K562 (cell line): ENCODE data around the gene TRIM65. TPM values are rescaled to one million over a fixed set of nuclear protein-coding genes. Genes with fewer than 3 reads are reported as not detected.

Experiments used
- ATAC-seq: fragments of 200-7000 bp; cut with Tn5 transposase; 3 replicates; pipeline ENCODE4 v1.9.1; 2020; ENCODE audit warnings: moderate library complexity
- BruUV-seq: library from RNA; stranded (reverse); fragments of 400-500 nt; replicated peaks from 2 replicates; lab custom pipeline; 2021; lab: Mats Ljungman, UMichigan
- CTCF ChIA-PET: fragments of 300-600 bp; formaldehyde crosslinking; extraction: SDS; loops from one replicate; lab custom pipeline; 2021; ENCODE audit warnings: low intra/inter-chr PET ratio; lab: Yijun Ruan, JAX
- POLR2A ChIA-PET: fragments of 300-600, 350-650 bp; sonication (Branson Sonifier 250); formaldehyde crosslinking; extraction: SDS; loops from one replicate; lab custom pipeline; 2021; ENCODE audit warnings: antibody characterized with exemption, inconsistent platforms; lab: Yijun Ruan, JAX
- DNase-seq, 4 experiments: peaks; one replicate each; pipeline versions ENCODE4 v3.0.0 to v3.0.0-alpha.2; 2011 to 2018; ENCODE audit warnings: low spot score in 3 of 4, mixed read lengths in 3 of 4; ENCODE audit errors: extremely low read depth in 1 of 4
- FAIRE-seq: peaks from 2 replicates; lab custom pipeline; 2011; peaks lifted over from hg19 to GRCh38; lab: Jason Lieb, UNC
- H2AFZ ChIP-seq: 2 replicates; pipeline ENCODE4 v1.6.0; 2011; ENCODE audit warnings: low read depth, low read length, control low read depth, inconsistent platforms
- H3K27ac ChIP-seq: fragments of 200-600 bp; 3 replicates; pipeline ENCODE4 v1.8.0; 2011; ENCODE audit warnings: low read depth, mild to moderate bottlenecking, control low read depth, inconsistent platforms, low read length, moderate library complexity, mixed read lengths; ENCODE audit errors: extremely low read depth
- H3K27me3 ChIP-seq, 2 experiments: fragments of 300-600 bp in 1 of 2; 2 replicates in 1 of 2; 3 replicates in 1 of 2; pipeline versions ENCODE4 v1.6.0 to v1.8.0; 2011; ENCODE audit warnings: inconsistent platforms in 2 of 2, low read length in 2 of 2, mild to moderate bottlenecking in 1 of 2, mixed read lengths in 1 of 2, moderate library complexity in 1 of 2; ENCODE audit not compliant: control insufficient read depth in 2 of 2, insufficient read depth in 2 of 2
- H3K36me3 ChIP-seq: fragments of 300-600 bp; 3 replicates; pipeline ENCODE4 v1.8.0; 2011; ENCODE audit warnings: mild to moderate bottlenecking, low read length, inconsistent platforms; ENCODE audit not compliant: control insufficient read depth, insufficient read depth
- H3K4me1 ChIP-seq, 2 experiments: fragments of 200-600 bp in 1 of 2; replicated peaks in 1 of 2; 2 replicates in 1 of 2; 3 replicates in 1 of 2; pipeline versions ENCODE4 v1.5.1 to v1.8.0; 2011; ENCODE audit warnings: inconsistent platforms in 2 of 2, low read length in 2 of 2, mild to moderate bottlenecking in 1 of 2, mixed read lengths in 1 of 2, moderate library complexity in 1 of 2; ENCODE audit not compliant: control insufficient read depth in 2 of 2, insufficient read depth in 2 of 2
- H3K4me2 ChIP-seq: 2 replicates; pipeline ENCODE4 v1.6.1; 2011; ENCODE audit warnings: low read length, control low read depth, inconsistent platforms, mixed read lengths; ENCODE audit not compliant: insufficient read depth
- H3K4me3 ChIP-seq: fragments of 200-600 bp; sonication (generic), shearing (Covaris generic); 2 replicates; pipeline ENCODE4 v1.5.1; 2016; ENCODE audit warnings: control low read depth, inconsistent platforms
- H3K79me2 ChIP-seq: fragments of 200-600 bp; 3 replicates; pipeline ENCODE4 v1.8.0; 2011; ENCODE audit warnings: low read length, inconsistent platforms; ENCODE audit not compliant: control insufficient read depth, insufficient read depth
- H3K9ac ChIP-seq, 2 experiments: 2 replicates each; pipeline versions ENCODE4 v1.6.0 to v1.6.1; 2011; ENCODE audit warnings: low read depth in 2 of 2, low read length in 2 of 2, control low read depth in 1 of 2, inconsistent platforms in 1 of 2, mild to moderate bottlenecking in 1 of 2, mixed read lengths in 1 of 2; ENCODE audit not compliant: insufficient read depth in 1 of 2
- H3K9me1 ChIP-seq: one replicate; pipeline ENCODE4 v1.6.0; 2011; ENCODE audit warnings: inconsistent platforms, mild to moderate bottlenecking, low read length, moderate library complexity; ENCODE audit not compliant: control insufficient read depth, insufficient read depth
- H3K9me3 ChIP-seq: replicated peaks from 2 replicates; pipeline ENCODE4 v1.5.1; 2011; ENCODE audit warnings: low read depth, low read length, inconsistent platforms; ENCODE audit not compliant: control insufficient read depth, insufficient read depth
- H4K20me1 ChIP-seq: replicated peaks from 2 replicates; pipeline ENCODE4 v1.6.1; 2011; ENCODE audit warnings: low read length, inconsistent platforms, mixed read lengths; ENCODE audit not compliant: control insufficient read depth, insufficient read depth
- HIVEP1 ChIP-seq: fragments of 250-450 bp; sonication (Bioruptor Pico); IDR thresholded peaks from 2 replicates; pipeline ENCODE4 v1.4.0; 2020; ENCODE audit warnings: mild to moderate bottlenecking
- KAT2B ChIP-seq: IDR thresholded peaks from one replicate; pipeline ENCODE4 v1.6.1; 2012; ENCODE audit warnings: low read depth, mild to moderate bottlenecking, control low read depth, inconsistent platforms, low read length, moderate library complexity
- POLR2A ChIP-seq: fragments of 450-650 bp; conservative IDR thresholded peaks from 2 replicates; pipeline ENCODE4 v1.6.1; 2016
- PTRF ChIP-seq: fragments of 450-650 bp; IDR thresholded peaks from 2 replicates; pipeline ENCODE4 v1.6.1; 2016; ENCODE audit warnings: mild to moderate bottlenecking, missing genetic modification characterization, missing compliant biosample characterization
- RBFOX2 ChIP-seq: fragments of 200-400 bp; formaldehyde crosslinking; IDR thresholded peaks from 2 replicates; pipeline ENCODE4 v1.6.1; 2017; ENCODE audit warnings: low read depth, mild to moderate bottlenecking, low read length, moderate library complexity
- SUPT5H ChIP-seq: fragments of 450-650 bp; IDR thresholded peaks from 2 replicates; pipeline ENCODE4 v1.6.1; 2016
- TFAP4 ChIP-seq: sonication (generic); formaldehyde crosslinking; IDR thresholded peaks from 2 replicates; pipeline ENCODE4 v1.8.0; 2022; ENCODE audit warnings: missing genetic modification reagents, mild to moderate bottlenecking, moderate library complexity, borderline replicate concordance
- ZBTB33 ChIP-seq: sonication (generic); formaldehyde crosslinking; IDR thresholded peaks from 2 replicates; pipeline ENCODE4 v1.8.1; 2023; ENCODE audit warnings: mild to moderate bottlenecking, missing genetic modification reagents
- ZBTB9 ChIP-seq: fragments of 450-650 bp; formaldehyde crosslinking; IDR thresholded peaks from 2 replicates; pipeline ENCODE4 v1.4.0; 2020; ENCODE audit warnings: mild to moderate bottlenecking, moderate library complexity
- ZC3H4 ChIP-seq: sonication (generic); formaldehyde crosslinking; IDR thresholded peaks from 2 replicates; pipeline ENCODE4 v1.9.0; 2021; ENCODE audit warnings: missing genetic modification reagents, borderline replicate concordance
- ZNF133 ChIP-seq: fragments of 250-450 bp; sonication (Bioruptor Pico); IDR thresholded peaks from 2 replicates; pipeline ENCODE4 v1.4.0; 2020; ENCODE audit warnings: mild to moderate bottlenecking
- ZNF197 ChIP-seq: fragments of 200-800 bp; sonication (Bioruptor generic); IDR thresholded peaks from 2 replicates; pipeline ENCODE4 v1.6.1; 2016; ENCODE audit warnings: low read depth, missing genetic modification characterization, missing compliant biosample characterization
- ZNF282 ChIP-seq: sonication (generic); formaldehyde crosslinking; IDR thresholded peaks from 2 replicates; pipeline ENCODE4 v1.8.1; 2023; ENCODE audit warnings: missing genetic modification reagents
- ZNF324 ChIP-seq: fragments of 250-450 bp; sonication (Bioruptor Pico); IDR thresholded peaks from 2 replicates; pipeline ENCODE4 v1.4.0; 2020; ENCODE audit warnings: mild to moderate bottlenecking
- ZNF354B ChIP-seq: fragments of 250-450 bp; sonication (Bioruptor Pico); IDR thresholded peaks from 2 replicates; pipeline ENCODE4 v1.4.0; 2020
- ZNF655 ChIP-seq: fragments of 250-450 bp; sonication (Bioruptor Pico); IDR thresholded peaks from 2 replicates; pipeline ENCODE4 v1.5.0; 2021
- ZNF77 ChIP-seq: fragments of 250-450 bp; sonication (Bioruptor Pico); IDR thresholded peaks from 2 replicates; pipeline ENCODE4 v1.5.0; 2020
- ZNF785 ChIP-seq: fragments of 250-450 bp; sonication (Bioruptor Pico); IDR thresholded peaks from 2 replicates; pipeline ENCODE4 v1.4.0; 2020; ENCODE audit warnings: mild to moderate bottlenecking
- WGBS: fragments of 100-300 bp; shearing (Covaris generic); methylation state at CpG from one replicate; pipeline ENCODE4 v1.1.6; 2016; ENCODE audit warnings: low coverage, mixed read lengths; ENCODE audit not compliant: insufficient coverage; ENCODE audit errors: missing lambda C conversion rate; 5-methylcytosine and 5-hydroxymethylcytosine counted together
- in situ Hi-C: fragments of 300-500 bp; cut with MboI; formaldehyde crosslinking; loops from 4 replicates; pipeline ENCODE4 v1.15.0; 2018; ENCODE audit warnings: inconsistent platforms, mixed read lengths
- intact Hi-C: fragments of 100-400 bp; cut with micrococcal nuclease; formaldehyde crosslinking; loops from 2 replicates; pipeline ENCODE4 v1.14.2; 2022
- polyA plus RNA-seq, 8 experiments: library from polyadenylated mRNA; depleted of rRNA in 4 of 8; stranded (reverse) in 5 of 8; unstranded in 3 of 8; fragments of >200 nt; fragmentation: Nextera tagmentation in 2 of 8; fragmentation: Illumina TruSeq in 1 of 8; extraction: Ambion mirVana in 2 of 8; extraction: Trizol in 1 of 8; gene quantifications; 2 replicates each; pipeline versions ENCODE4 v1.2.1 to v1.2.3, GENCODE V29; 2011 to 2014; ENCODE audit warnings: inconsistent platforms in 1 of 8, missing spikeins in 1 of 8
- total RNA-seq, 7 experiments: library from RNA; depleted of rRNA in 6 of 7; stranded (reverse); fragments of >200 nt in 6 of 7; fragmentation: Illumina TruSeq in 2 of 7; extraction: Trizol in 2 of 7; gene quantifications; 2 replicates each; pipeline versions ENCODE4 v1.2.1 to v1.2.3, GENCODE V29; 2011 to 2021; ENCODE audit warnings: low replicate concordance in 1 of 7

Gene TRIM65
- total and polyA plus RNA-seq, 9 of the 15 experiments (the other 6 are each of a cell fraction or from before 2014, with no cell fraction given): 2.8 to 45.7 (median 22.9) TPM

GRCh38 chr17:75894049-75894733, 2.6 kb downstream of the TRIM65 start:
- Histone ChIP-seq H3K79me2 (peaks cover 31% of the 10 kb centered on the region), H3K36me3 (peaks cover 55% of the 10 kb centered on the region; the same call in 1 of the 3 replicates), H2AFZ (no peak overlapping the region), H3K27ac (no peak overlapping the region), H3K4me2 (no peak overlapping the region), H3K4me3 (no peak overlapping the region), H3K9me1 (peaks cover 4% of the 10 kb centered on the region), H3K9ac (peak overlapping the region in 1 of 2 experiments; percentile 100; a peak in 2 of 4 replicates), H3K4me1 (peaks cover 13 to 80% of the 10 kb centered on the region in 2 experiments; a peak in 4 of 5 replicates), H3K27me3 (no peaks in the 10 kb centered on the region), H4K20me1 (no peaks in the 10 kb centered on the region), H3K9me3 (no peaks in the 10 kb centered on the region)
- ChIA-PET POLR2A (interaction anchor here (0.6 to 15.9 kb wide), 12 partner anchors 8 to 545 kb away, joined by 3 to 169 read pairs (median 4); partner anchors contain the start of genes MRPL38, TRIM47 and WBP2), CTCF (no interaction called here)
- DNase-seq (no peak), ATAC-seq (no peak), FAIRE-seq (no peak)
- WGBS: 87% methylated on average over 19 of the region's 22 CpGs
- no TSS peak for BruUV-seq
- intact Hi-C loops: no loop called here
- in situ Hi-C loops: no loop called here
- TF ChIP-seq PTRF (tag): no peak
- TF ChIP-seq SUPT5H: peak; percentile 40
- no peak for TF ChIP-seq TFAP4 (CRISPR knock-in tag)
- 0 out of 2 replicates have a peak, but pooled peaks have one; percentile 45 for TF ChIP-seq POLR2A
- TF ChIP-seq ZNF197 (CRISPR knock-in tag): no peak
- TF ChIP-seq ZC3H4 (CRISPR knock-in tag): 0 out of 2 replicates have a peak, but pooled peaks have one; percentile 31
- no peak for TF ChIP-seq KAT2B
- TF ChIP-seq ZNF282 (CRISPR knock-in tag): no peak
- peak; percentile 49; the same call in 1 of the 2 replicates for TF ChIP-seq RBFOX2
- TF ChIP-seq ZNF77: no peak
- peak; percentile 85 for TF ChIP-seq ZBTB33 (CRISPR knock-in tag)
- no peak for TF ChIP-seq HIVEP1
- TF ChIP-seq ZNF133: no peak
- TF ChIP-seq ZNF655 (CRISPR knock-in tag): no peak
- TF ChIP-seq ZNF785 (CRISPR knock-in tag): no peak
- no peak for TF ChIP-seq ZNF324
- no peak for TF ChIP-seq ZBTB9
- TF ChIP-seq ZNF354B (CRISPR knock-in tag): no peak
